Mammary epithelial cell (primary cell): Measurements from ENCODE around the gene AP5B1.

Experiments used
- CTCF ChIP-seq, 2 donors: IDR thresholded peaks in 1 of 2; conservative IDR thresholded peaks in 1 of 2; 2 replicates each; pipeline ENCODE4 v1.5.1; 2011 to 2012; ENCODE audit warnings: inconsistent platforms in 2 of 2, low read length in 2 of 2, mild to moderate bottlenecking in 2 of 2, control low read depth in 1 of 2, low read depth in 1 of 2; ENCODE audit not compliant: insufficient read depth in 1 of 2; ENCODE audit errors: extremely low read depth in 1 of 2
- EZH2 ChIP-seq: IDR thresholded peaks from 2 replicates; pipeline ENCODE4 v1.6.1; 2012; ENCODE audit warnings: low read length, inconsistent platforms, borderline replicate concordance

- TF ChIP-seq CTCF (conservative IDR thresholded peaks at IDR 0.05 in 1 of 2, IDR thresholded peaks at IDR 0.05 in 1 of 2; ENCODE audit: extremely low read depth in 1 of 2, insufficient read depth in 1 of 2, low read depth in 1 of 2, low read length in 2 of 2) (no peak), EZH2 (no peak)
Observed at GRCh38 chr11:65776710-65777141, 4.0 kb downstream of the AP5B1 start.
